T-cell (primary cell): ENCODE data around the gene LRG1. TPM values are rescaled to one million over a fixed set of nuclear protein-coding genes. Genes with fewer than 3 reads are reported as not detected.

Experiments
- ATAC-seq, 4 experiments: fragments of 200-7000 bp in 3 of 4; fragments of 150-1000 bp in 1 of 4; cut with Tn5 transposase; replicated peaks in 1 of 4; 1 replicate in 3 of 4; 2 replicates in 1 of 4; pipeline ENCODE4 v1.10.0; 2021; ENCODE audit warnings: moderate library complexity in 3 of 4, mild to moderate bottlenecking in 2 of 4, moderate number of reproducible peaks in 1 of 4
- CTCF ChIA-PET, 2 donors: fragments of 300-600 bp; sonication (Branson Sonifier 250); formaldehyde crosslinking; loops; one replicate each; lab custom pipeline; 2022; ENCODE audit warnings: antibody characterized with exemption in 2 of 2; lab: Charles Lee
- POLR2A ChIA-PET, 2 donors: fragments of 300-600 bp; sonication (Branson Sonifier 250); formaldehyde crosslinking; loops; one replicate each; lab custom pipeline; 2022; ENCODE audit warnings: antibody characterized with exemption in 2 of 2; lab: Charles Lee
- DNase-seq, 35 experiments: peaks; one replicate each; pipeline versions ENCODE4 v3.0.0 to v3.0.0-alpha.2; 2013 to 2023
- H3K27ac ChIP-seq: one replicate; pipeline ENCODE4 v1.5.1; 2013; ENCODE audit warnings: low read length
- H3K27me3 ChIP-seq, 2 experiments: replicated peaks in 1 of 2; 1 replicate in 1 of 2; 2 replicates in 1 of 2; pipeline versions ENCODE4 v1.6.1 to v1.7.0; 2013; ENCODE audit warnings: low read length in 1 of 2, mixed read lengths in 1 of 2; ENCODE audit not compliant: control insufficient read depth in 2 of 2, insufficient read depth in 2 of 2; ENCODE audit errors: extremely low read depth in 1 of 2
- H3K36me3 ChIP-seq, 2 donors: 1 replicate in 1 of 2; 2 replicates in 1 of 2; pipeline versions ENCODE4 v1.6.1 to v1.7.0; 2013; ENCODE audit warnings: low read length in 1 of 2; ENCODE audit not compliant: control insufficient read depth in 2 of 2, insufficient read depth in 1 of 2; ENCODE audit errors: extremely low read depth in 1 of 2
- H3K4me1 ChIP-seq, 2 experiments: 1 replicate in 1 of 2; 2 replicates in 1 of 2; pipeline versions ENCODE4 v1.6.1 to v1.7.0; 2013; ENCODE audit warnings: low read length in 2 of 2, mixed read lengths in 1 of 2; ENCODE audit not compliant: insufficient read depth in 2 of 2, control insufficient read depth in 1 of 2; ENCODE audit errors: extremely low read depth in 1 of 2
- H3K4me3 ChIP-seq, 2 donors: 1 replicate in 1 of 2; 2 replicates in 1 of 2; pipeline versions ENCODE4 v1.5.1 to v1.7.0; 2013; ENCODE audit warnings: mild to moderate bottlenecking in 2 of 2, low read length in 1 of 2, moderate library complexity in 1 of 2; ENCODE audit not compliant: control insufficient read depth in 1 of 2; ENCODE audit errors: extremely low read depth in 1 of 2
- H3K9me3 ChIP-seq: 2 replicates; pipeline ENCODE4 v1.7.0; 2013
- H3K27ac Mint-ChIP-seq, 2 donors: one replicate each; pipeline ENCODE4 v1.8.0; 2020 to 2021; ENCODE audit warnings: mild to moderate bottlenecking in 2 of 2, mixed read lengths in 2 of 2
- H3K27me3 Mint-ChIP-seq, 2 donors: one replicate each; pipeline ENCODE4 v1.8.0; 2021 to 2022; ENCODE audit warnings: mixed read lengths in 2 of 2
- H3K36me3 Mint-ChIP-seq: one replicate; pipeline ENCODE4 v1.8.0; 2021; ENCODE audit warnings: mixed read lengths
- H3K4me1 Mint-ChIP-seq, 3 donors: one replicate each; pipeline ENCODE4 v1.8.0; 2020 to 2022; ENCODE audit warnings: mixed read lengths in 3 of 3, mild to moderate bottlenecking in 1 of 3
- H3K4me3 Mint-ChIP-seq, 3 donors: one replicate each; pipeline ENCODE4 v1.8.0; 2020 to 2022; ENCODE audit warnings: mild to moderate bottlenecking in 3 of 3, mixed read lengths in 3 of 3, moderate library complexity in 3 of 3
- H3K9me3 Mint-ChIP-seq, 3 donors: one replicate each; pipeline ENCODE4 v1.8.0; 2020 to 2022; ENCODE audit warnings: mixed read lengths in 3 of 3
- WGBS: methylation state at CpG from one replicate; pipeline ENCODE4 v1.1.5; 2013; ENCODE audit warnings: missing lambda C conversion rate; ENCODE audit not compliant: insufficient coverage; 5-methylcytosine and 5-hydroxymethylcytosine counted together
- total RNA-seq, 35 experiments: library from RNA in 6 of 35; stranded (reverse) in 6 of 35; fragments of 120-200 nt in 1 of 35; gene quantifications; one replicate each; pipeline versions ENCODE4 v1.2.1 to v1.2.4 and lab custom pipeline; 2013 to 2026

LRG1 gene
- total RNA-seq, 5 donors from 2014 or later (not counting 1 experiment from before 2014, with no cell fraction given), result 0.13 to 0.32 (median 0.19) TPM; not detected in 2

DNA sequence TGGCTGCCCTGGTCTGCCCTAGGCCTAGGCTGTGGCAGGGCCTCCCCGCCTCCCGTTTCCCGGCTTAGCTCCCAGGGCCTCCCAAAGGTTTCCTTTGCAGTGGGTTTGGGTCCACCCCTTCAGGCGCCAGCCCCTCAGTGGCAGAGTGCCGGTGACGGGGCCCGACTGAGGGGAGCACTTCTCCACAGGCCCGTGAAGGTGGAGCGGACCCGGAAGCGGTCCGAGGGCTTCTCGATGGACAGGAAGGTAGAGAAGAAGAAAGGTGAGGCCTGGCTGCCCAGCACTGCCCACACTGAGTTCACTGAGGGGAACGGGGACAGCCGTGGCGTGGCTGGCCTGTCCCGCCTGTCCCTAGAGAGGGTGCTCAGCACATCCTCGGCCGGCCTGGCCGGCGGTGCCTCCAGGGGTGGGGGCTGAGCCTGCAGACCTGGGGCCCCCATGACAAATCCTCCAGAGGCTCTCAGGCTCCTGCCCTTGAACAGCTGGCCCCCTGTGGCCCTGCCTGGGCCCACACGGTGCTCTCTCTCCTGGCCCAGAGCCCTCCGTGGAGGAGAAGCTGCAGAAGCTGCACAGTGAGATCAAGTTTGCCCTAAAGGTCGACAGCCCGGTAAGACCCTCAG, 42.0 kb downstream of the LRG1 start:
- CTCF ChIA-PET, result no interaction called here
- DNase-seq, result no peak
- no peaks in the 10 kb centered on the region for H3K27me3 Mint-ChIP-seq
- Histone ChIP-seq H3K27ac (no peak overlapping the region), H3K4me1 (no peaks in the 10 kb centered on the region), H3K36me3 (peaks cover 29 to 54% of the 10 kb centered on the region in 2 donors), H3K27me3 (no peaks in the 10 kb centered on the region), H3K4me3 (no peak overlapping the region), H3K9me3 (no peaks in the 10 kb centered on the region)
- H3K4me3 Mint-ChIP-seq, result no peak overlapping the region
- POLR2A ChIA-PET, result no interaction called here
- no peaks in the 10 kb centered on the region for H3K9me3 Mint-ChIP-seq
- no peak for ATAC-seq
- 90% methylated on average over 17 of the region's 25 CpGs for WGBS
- no peak overlapping the region for H3K27ac Mint-ChIP-seq
- peaks cover 17% of the 10 kb centered on the region for H3K36me3 Mint-ChIP-seq
- H3K4me1 Mint-ChIP-seq, result no peaks in the 10 kb centered on the region

DNA sequence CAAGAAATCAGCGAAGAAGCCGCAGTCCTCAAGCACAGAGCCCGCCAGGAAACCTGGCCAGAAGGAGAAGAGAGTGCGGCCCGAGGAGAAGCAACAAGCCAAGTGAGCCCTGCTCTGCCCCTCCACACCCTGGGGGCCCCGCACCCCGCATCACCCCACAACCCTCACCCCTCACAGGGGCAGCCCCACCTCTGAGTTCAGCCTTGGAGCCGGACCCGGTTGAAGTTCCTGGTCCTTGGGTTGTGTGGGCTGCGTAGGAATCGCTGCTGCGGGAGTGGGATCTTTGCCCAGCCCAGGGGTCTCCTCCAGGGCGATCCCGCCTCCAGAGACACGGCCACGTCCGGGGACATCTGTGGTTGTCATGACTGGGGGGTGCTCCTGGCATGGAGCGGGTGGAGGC, 43.5 kb downstream of the LRG1 start:
- no peak overlapping the region for H3K27ac Mint-ChIP-seq
- Histone ChIP-seq H3K4me3 (no peak overlapping the region), H3K36me3 (peaks cover 31 to 62% of the 10 kb centered on the region in 2 donors), H3K9me3 (no peaks in the 10 kb centered on the region), H3K4me1 (no peaks in the 10 kb centered on the region), H3K27me3 (no peaks in the 10 kb centered on the region), H3K27ac (no peak overlapping the region)
- H3K9me3 Mint-ChIP-seq, result no peaks in the 10 kb centered on the region
- ATAC-seq, result no peak
- DNase-seq, result no peak
- CTCF ChIA-PET, result no interaction called here
- POLR2A ChIA-PET, result no interaction called here
- peaks cover 14% of the 10 kb centered on the region for H3K36me3 Mint-ChIP-seq
- H3K27me3 Mint-ChIP-seq, result no peaks in the 10 kb centered on the region
- H3K4me3 Mint-ChIP-seq, result no peak overlapping the region
- H3K4me1 Mint-ChIP-seq, result no peaks in the 10 kb centered on the region
- 88% methylated on average over 14 of the region's 18 CpGs for WGBS

DNA sequence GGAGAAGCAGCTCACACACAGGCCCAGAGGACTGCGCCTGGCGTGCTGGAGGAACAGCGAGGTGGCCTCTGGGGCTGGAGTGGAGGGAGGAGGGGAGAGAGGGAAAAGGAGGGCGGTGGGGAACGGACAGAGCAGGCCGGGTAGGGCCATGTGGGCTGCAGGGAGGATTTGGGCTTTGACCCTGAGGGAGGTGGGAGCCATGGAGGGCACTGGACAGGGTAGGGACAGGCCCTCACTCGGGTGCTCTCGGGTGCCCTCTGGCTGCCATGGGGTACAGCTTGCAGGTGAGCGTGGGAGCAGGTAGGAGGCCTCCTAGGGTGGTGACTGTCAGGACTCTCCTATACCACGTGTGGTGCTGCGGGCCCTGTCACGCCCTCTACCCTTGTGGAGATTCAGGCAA, 44.4 kb downstream of the LRG1 start:
- no peaks in the 10 kb centered on the region for H3K27me3 Mint-ChIP-seq
- POLR2A ChIA-PET, result no interaction called here

DNA sequence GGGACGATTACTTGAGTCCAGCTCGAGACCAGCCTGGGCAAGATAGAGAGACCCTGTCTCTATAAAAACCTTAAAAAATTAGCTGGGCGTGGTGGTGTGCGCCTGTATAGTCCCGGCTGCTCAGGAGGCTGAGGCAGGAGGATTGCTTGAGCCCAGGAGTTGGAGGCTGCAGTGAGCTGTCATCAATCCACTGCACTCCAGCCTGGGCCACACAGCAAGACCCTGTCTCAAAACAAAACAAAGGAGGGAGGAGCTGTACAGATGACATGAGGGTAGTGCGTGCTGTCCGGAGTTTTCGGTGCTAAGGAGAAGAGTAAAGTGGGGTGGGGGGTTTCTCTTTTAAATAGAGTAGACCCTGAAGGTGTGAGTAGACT, 45.2 kb downstream of the LRG1 start:
- WGBS, result 98% methylated on average over 8 of the region's 8 CpGs
- peaks cover 34 to 71% of the 10 kb centered on the region in 2 donors for H3K36me3 ChIP-seq
- CTCF ChIA-PET, result no interaction called here

More for the DNA sequence above, 44.4 kb downstream of the LRG1 start:
- Histone ChIP-seq H3K36me3 (peaks cover 31 to 63% of the 10 kb centered on the region in 2 donors), H3K27me3 (no peaks in the 10 kb centered on the region), H3K4me1 (no peaks in the 10 kb centered on the region), H3K4me3 (no peak overlapping the region), H3K27ac (no peak overlapping the region), H3K9me3 (no peaks in the 10 kb centered on the region)
- H3K27ac Mint-ChIP-seq, result no peak overlapping the region
- H3K4me3 Mint-ChIP-seq, result no peak overlapping the region
- no peaks in the 10 kb centered on the region for H3K4me1 Mint-ChIP-seq
- DNase-seq (no peak), ATAC-seq (peak in 1 of 4 experiments; percentile 37)
- CTCF ChIA-PET, result no interaction called here
- 93% methylated on average over 9 of the region's 12 CpGs for WGBS
- peaks cover 12% of the 10 kb centered on the region for H3K36me3 Mint-ChIP-seq
- H3K9me3 Mint-ChIP-seq, result no peaks in the 10 kb centered on the region

DNA sequence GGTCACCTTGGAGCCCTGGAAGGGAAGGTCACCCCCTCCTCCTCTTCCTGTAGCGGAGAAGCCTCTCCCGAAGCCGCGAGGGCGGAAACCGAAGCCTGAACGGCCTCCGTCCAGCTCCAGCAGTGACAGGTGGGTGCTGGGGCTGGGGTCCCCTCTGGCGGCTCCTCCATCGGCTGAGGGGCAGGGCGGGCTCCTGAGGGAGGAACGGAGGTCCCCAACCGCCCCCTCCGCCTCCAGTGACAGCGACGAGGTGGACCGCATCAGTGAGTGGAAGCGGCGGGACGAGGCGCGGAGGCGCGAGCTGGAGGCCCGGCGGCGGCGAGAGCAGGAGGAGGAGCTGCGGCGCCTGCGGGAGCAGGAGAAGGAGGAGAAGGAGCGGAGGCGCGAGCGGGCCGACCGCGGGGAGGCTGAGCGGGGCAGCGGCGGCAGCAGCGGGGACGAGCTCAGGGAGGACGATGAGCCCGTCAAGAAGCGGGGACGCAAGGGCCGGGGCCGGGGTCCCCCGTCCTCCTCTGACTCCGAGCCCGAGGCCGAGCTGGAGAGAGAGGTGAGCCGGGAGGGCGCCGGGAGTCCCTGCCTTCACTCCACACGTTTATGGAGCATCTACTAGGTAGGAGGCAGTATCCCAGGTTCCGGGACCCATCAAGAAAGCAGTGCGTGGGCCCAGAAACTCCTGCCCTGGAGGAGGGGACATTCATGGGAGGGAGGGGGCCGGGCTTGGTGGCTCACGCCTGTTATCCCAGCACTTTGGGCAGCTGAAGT, 45.7 kb downstream of the LRG1 start:
- Mint-ChIP-seq H3K27me3 (no peaks in the 10 kb centered on the region), H3K9me3 (no peaks in the 10 kb centered on the region), H3K36me3 (peaks cover 14% of the 10 kb centered on the region), H3K4me1 (no peaks in the 10 kb centered on the region), H3K27ac (no peak overlapping the region), H3K4me3 (no peak overlapping the region)
- POLR2A ChIA-PET, result no interaction called here
- no peak overlapping the region for H3K4me3 ChIP-seq
- no peaks in the 10 kb centered on the region for H3K27me3 ChIP-seq
- no peaks in the 10 kb centered on the region for H3K4me1 ChIP-seq
- 97% methylated on average over 41 of the region's 61 CpGs for WGBS
- H3K27ac ChIP-seq, result no peak overlapping the region
- ATAC-seq (no peak), DNase-seq (no peak)
- peaks cover 35 to 72% of the 10 kb centered on the region in 2 donors for H3K36me3 ChIP-seq
- CTCF ChIA-PET, result no interaction called here
- H3K9me3 ChIP-seq, result no peaks in the 10 kb centered on the region

More for the DNA sequence above, 45.2 kb downstream of the LRG1 start:
- DNase-seq (no peak), ATAC-seq (no peak)
- POLR2A ChIA-PET, result no interaction called here
- Mint-ChIP-seq H3K4me1 (no peaks in the 10 kb centered on the region), H3K27me3 (no peaks in the 10 kb centered on the region), H3K9me3 (no peaks in the 10 kb centered on the region), H3K27ac (no peak overlapping the region), H3K36me3 (peaks cover 17% of the 10 kb centered on the region), H3K4me3 (no peak overlapping the region)
- H3K27ac ChIP-seq, result no peak overlapping the region
- H3K9me3 ChIP-seq, result no peaks in the 10 kb centered on the region
- H3K4me3 ChIP-seq, result no peak overlapping the region
- H3K4me1 ChIP-seq, result no peaks in the 10 kb centered on the region
- H3K27me3 ChIP-seq, result no peaks in the 10 kb centered on the region

DNA sequence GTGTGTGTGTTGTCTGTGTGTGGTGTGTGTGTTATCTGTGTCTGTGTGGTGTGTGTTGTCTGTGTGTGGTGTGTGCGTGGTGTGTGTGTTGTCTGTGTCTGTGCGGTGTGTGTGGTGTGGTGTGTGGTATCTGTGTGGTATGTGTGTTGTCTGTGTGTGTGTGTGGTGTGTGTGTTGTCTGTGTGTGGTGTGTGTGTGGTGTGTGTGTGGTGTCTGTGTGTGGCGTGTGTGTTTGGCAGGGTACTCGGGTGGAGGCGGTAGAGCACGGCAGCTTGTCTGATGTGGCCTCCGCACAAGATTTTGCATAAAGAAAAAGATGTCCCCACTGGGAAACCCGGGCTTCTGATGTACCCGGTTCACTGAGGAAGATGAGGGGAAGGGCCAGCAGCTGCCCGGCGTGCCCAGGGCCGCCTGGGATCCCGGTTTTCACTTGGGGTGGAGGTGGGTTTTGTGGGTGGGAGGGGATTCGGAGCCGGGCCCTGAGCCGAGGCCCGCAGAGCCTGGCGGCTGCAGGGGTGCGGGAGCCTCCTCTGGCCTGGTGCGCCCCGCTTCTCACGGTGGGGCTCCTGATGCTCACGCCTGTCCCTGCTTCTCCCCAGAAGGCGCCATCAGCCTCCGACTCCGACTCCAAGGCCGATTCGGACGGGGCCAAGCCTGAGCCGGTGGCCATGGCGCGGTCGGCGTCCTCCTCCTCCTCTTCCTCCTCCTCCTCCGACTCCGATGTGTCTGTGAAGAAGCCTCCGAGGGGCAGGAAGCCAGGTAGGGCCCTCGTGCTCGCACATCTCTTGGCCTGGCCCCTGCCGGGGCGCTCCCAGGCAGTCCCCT, 46.5 kb downstream of the LRG1 start:
- Histone ChIP-seq H3K4me1 (no peaks in the 10 kb centered on the region), H3K27me3 (no peaks in the 10 kb centered on the region), H3K27ac (no peak overlapping the region), H3K4me3 (no peak overlapping the region), H3K36me3 (peaks cover 35 to 72% of the 10 kb centered on the region in 2 donors), H3K9me3 (no peaks in the 10 kb centered on the region)
- Mint-ChIP-seq H3K4me3 (no peak overlapping the region), H3K9me3 (no peaks in the 10 kb centered on the region), H3K27me3 (no peaks in the 10 kb centered on the region), H3K4me1 (no peaks in the 10 kb centered on the region), H3K36me3 (peaks cover 14% of the 10 kb centered on the region), H3K27ac (no peak overlapping the region)
- CTCF ChIA-PET, result no interaction called here
- ATAC-seq (no peak), DNase-seq (no peak)
- POLR2A ChIA-PET, result no interaction called here
- 94% methylated on average over 28 of the region's 41 CpGs for WGBS
